Measurements from ENCODE around the gene LMBRD2.

The LMBRD2 gene

DNA sequence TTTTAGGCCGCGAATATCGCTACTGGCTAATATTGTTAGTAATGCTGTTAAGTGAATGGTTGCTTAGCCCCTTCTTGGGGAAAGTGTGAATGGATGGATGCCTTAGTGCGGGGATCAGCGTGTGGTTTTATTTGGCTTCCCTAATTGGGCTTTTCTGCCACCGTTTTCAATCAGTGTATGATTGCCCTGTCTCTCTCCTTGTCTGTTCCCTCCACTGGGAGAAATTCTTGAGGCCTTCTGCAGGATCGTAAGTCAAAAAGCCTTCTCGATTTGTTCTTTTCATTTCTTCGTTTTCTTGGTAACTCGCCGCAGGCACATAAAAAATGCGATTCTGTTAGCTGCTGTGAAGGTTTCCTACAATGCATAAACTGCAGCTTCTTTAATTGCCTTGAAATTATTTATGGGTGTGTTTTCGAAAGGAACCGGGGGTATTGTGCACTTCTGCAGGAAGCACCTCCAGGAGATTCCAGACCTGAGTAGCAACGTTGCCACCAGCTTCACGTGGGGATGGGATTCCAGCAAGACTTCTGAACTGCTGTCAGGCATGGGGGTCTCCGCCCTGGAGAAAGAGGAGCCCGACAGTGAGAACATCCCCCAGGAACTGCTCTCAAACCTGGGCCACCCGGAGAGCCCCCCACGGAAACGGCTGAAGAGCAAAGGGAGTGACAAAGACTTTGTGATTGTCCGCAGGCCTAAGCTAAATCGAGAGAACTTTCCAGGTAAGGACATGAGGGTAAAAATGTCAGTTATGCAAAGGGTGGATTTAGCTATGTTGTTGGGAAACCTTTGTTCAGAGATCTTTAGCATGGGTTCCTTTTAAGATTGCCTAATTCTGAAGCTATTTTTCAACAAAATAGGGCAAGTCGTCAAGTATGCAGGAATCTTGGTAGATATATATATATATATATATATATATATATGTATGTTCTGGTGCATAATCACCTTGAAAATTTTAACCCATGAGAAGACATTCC, 924 bp upstream of the LMBRD2 start:
- TF ChIP-seq, protein P1, sequence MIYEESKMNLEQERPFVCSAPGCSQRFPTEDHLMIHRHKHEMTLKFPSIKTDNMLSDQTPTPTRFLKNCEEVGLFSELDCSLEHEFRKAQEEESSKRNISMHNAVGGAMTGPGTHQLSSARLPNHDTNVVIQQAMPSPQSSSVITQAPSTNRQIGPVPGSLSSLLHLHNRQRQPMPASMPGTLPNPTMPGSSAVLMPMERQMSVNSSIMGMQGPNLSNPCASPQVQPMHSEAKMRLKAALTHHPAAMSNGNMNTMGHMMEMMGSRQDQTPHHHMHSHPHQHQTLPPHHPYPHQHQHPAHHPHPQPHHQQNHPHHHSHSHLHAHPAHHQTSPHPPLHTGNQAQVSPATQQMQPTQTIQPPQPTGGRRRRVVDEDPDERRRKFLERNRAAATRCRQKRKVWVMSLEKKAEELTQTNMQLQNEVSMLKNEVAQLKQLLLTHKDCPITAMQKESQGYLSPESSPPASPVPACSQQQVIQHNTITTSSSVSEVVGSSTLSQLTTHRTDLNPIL (CRISPR knock-in tag; IDR thresholded peaks at IDR 0.05; ENCODE audit: low read depth): no peak
- TF ChIP-seq, protein P2, sequence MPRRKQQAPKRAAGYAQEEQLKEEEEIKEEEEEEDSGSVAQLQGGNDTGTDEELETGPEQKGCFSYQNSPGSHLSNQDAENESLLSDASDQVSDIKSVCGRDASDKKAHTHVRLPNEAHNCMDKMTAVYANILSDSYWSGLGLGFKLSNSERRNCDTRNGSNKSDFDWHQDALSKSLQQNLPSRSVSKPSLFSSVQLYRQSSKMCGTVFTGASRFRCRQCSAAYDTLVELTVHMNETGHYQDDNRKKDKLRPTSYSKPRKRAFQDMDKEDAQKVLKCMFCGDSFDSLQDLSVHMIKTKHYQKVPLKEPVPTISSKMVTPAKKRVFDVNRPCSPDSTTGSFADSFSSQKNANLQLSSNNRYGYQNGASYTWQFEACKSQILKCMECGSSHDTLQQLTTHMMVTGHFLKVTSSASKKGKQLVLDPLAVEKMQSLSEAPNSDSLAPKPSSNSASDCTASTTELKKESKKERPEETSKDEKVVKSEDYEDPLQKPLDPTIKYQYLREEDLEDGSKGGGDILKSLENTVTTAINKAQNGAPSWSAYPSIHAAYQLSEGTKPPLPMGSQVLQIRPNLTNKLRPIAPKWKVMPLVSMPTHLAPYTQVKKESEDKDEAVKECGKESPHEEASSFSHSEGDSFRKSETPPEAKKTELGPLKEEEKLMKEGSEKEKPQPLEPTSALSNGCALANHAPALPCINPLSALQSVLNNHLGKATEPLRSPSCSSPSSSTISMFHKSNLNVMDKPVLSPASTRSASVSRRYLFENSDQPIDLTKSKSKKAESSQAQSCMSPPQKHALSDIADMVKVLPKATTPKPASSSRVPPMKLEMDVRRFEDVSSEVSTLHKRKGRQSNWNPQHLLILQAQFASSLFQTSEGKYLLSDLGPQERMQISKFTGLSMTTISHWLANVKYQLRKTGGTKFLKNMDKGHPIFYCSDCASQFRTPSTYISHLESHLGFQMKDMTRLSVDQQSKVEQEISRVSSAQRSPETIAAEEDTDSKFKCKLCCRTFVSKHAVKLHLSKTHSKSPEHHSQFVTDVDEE (CRISPR knock-in tag; IDR thresholded peaks at IDR 0.05): no peak
- TF ChIP-seq PPARA (CRISPR knock-in tag; IDR thresholded peaks at IDR 0.05; ENCODE audit: borderline replicate concordance) (no peak), ISL1 (CRISPR knock-in tag; IDR thresholded peaks at IDR 0.05) (no peak), ZC3H10 (CRISPR knock-in tag; IDR thresholded peaks at IDR 0.05) (no peak), CSDC2 (CRISPR knock-in tag; IDR thresholded peaks at IDR 0.05) (no peak), TOX (CRISPR knock-in tag; IDR thresholded peaks at IDR 0.05; ENCODE audit: borderline replicate concordance) (no peak), TCF4 (CRISPR knock-in tag; IDR thresholded peaks at IDR 0.05; ENCODE audit: borderline replicate concordance) (no peak), ZNF70 (CRISPR knock-in tag; IDR thresholded peaks at IDR 0.05) (no peak), OSR1 (CRISPR knock-in tag; IDR thresholded peaks at IDR 0.05) (no peak), ZNF8 (CRISPR knock-in tag; IDR thresholded peaks at IDR 0.05) (no peak), BACH2 (CRISPR knock-in tag; IDR thresholded peaks at IDR 0.05; ENCODE audit: borderline replicate concordance) (no peak), RARB (CRISPR knock-in tag; IDR thresholded peaks at IDR 0.05) (no peak), GLIS3 (CRISPR knock-in tag; IDR thresholded peaks at IDR 0.05) (no peak), ESRRG (CRISPR knock-in tag; IDR thresholded peaks at IDR 0.05) (no peak)
- TF ChIP-seq, protein P3, sequence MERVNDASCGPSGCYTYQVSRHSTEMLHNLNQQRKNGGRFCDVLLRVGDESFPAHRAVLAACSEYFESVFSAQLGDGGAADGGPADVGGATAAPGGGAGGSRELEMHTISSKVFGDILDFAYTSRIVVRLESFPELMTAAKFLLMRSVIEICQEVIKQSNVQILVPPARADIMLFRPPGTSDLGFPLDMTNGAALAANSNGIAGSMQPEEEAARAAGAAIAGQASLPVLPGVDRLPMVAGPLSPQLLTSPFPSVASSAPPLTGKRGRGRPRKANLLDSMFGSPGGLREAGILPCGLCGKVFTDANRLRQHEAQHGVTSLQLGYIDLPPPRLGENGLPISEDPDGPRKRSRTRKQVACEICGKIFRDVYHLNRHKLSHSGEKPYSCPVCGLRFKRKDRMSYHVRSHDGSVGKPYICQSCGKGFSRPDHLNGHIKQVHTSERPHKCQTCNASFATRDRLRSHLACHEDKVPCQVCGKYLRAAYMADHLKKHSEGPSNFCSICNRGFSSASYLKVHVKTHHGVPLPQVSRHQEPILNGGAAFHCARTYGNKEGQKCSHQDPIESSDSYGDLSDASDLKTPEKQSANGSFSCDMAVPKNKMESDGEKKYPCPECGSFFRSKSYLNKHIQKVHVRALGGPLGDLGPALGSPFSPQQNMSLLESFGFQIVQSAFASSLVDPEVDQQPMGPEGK (CRISPR knock-in tag; IDR thresholded peaks at IDR 0.05; ENCODE audit: borderline replicate concordance): no peak
- TF ChIP-seq, protein P4, sequence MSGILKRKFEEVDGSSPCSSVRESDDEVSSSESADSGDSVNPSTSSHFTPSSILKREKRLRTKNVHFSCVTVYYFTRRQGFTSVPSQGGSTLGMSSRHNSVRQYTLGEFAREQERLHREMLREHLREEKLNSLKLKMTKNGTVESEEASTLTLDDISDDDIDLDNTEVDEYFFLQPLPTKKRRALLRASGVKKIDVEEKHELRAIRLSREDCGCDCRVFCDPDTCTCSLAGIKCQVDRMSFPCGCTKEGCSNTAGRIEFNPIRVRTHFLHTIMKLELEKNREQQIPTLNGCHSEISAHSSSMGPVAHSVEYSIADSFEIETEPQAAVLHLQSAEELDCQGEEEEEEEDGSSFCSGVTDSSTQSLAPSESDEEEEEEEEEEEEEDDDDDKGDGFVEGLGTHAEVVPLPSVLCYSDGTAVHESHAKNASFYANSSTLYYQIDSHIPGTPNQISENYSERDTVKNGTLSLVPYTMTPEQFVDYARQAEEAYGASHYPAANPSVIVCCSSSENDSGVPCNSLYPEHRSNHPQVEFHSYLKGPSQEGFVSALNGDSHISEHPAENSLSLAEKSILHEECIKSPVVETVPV (CRISPR knock-in tag; IDR thresholded peaks at IDR 0.05): no peak
- TF ChIP-seq, protein P5, sequence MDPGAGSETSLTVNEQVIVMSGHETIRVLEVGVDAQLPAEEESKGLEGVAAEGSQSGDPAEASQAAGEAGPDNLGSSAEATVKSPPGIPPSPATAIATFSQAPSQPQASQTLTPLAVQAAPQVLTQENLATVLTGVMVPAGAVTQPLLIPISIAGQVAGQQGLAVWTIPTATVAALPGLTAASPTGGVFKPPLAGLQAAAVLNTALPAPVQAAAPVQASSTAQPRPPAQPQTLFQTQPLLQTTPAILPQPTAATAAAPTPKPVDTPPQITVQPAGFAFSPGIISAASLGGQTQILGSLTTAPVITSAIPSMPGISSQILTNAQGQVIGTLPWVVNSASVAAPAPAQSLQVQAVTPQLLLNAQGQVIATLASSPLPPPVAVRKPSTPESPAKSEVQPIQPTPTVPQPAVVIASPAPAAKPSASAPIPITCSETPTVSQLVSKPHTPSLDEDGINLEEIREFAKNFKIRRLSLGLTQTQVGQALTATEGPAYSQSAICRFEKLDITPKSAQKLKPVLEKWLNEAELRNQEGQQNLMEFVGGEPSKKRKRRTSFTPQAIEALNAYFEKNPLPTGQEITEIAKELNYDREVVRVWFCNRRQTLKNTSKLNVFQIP (CRISPR knock-in tag; IDR thresholded peaks at IDR 0.05; ENCODE audit: borderline replicate concordance, low read depth): no peak
- ATAC-seq: peak; percentile 7

DNA sequence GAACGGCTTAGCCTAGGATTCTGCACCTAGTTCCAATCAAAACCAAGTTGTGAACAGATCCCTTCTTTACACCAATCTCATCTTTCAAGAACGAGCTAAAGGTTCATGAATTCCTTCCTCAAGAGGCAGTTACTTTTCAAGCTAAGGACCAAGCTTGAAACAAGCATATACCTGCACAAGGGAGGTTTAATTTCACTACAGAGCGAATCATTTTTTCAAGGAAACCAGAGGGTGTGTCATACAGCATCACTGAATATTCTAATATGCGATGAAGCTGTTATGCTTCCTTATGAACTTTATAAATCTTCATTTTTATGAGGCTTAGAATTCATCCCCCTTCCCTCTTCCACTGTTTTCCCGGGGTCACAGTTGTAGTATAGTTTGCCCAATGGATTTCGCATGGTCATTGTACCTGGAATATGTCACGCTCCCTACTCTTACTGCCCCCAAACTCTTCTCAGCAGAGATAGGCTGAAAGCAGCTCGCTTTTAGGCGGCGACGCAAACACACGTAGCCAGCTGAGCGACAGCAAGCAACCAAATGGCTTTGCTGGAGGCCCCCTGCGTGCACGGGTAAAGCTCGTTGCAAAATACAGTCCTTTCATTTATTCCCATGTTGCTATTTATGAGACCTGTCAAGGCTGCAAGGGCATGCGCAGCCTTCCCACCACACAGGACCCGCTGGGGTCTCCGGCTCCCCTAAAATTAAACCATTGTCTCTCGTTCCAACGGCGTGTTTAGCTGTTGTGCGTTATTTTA, 832 bp downstream of the LMBRD2 start:
- peak; percentile 54 for ATAC-seq
- TF ChIP-seq, protein P2 (CRISPR knock-in tag; IDR thresholded peaks at IDR 0.05): no peak
- TF ChIP-seq TOX (CRISPR knock-in tag; IDR thresholded peaks at IDR 0.05; ENCODE audit: borderline replicate concordance) (no peak), ARNTL (CRISPR knock-in tag; IDR thresholded peaks at IDR 0.05; ENCODE audit: borderline replicate concordance, low read depth) (no peak), SNAI2 (CRISPR knock-in tag; IDR thresholded peaks at IDR 0.05) (no peak)
- TF ChIP-seq, protein P5 (CRISPR knock-in tag; IDR thresholded peaks at IDR 0.05; ENCODE audit: borderline replicate concordance, low read depth): no peak
- TF ChIP-seq, protein P3 (CRISPR knock-in tag; IDR thresholded peaks at IDR 0.05; ENCODE audit: borderline replicate concordance): no peak
